AG08395 (cell line): ENCODE measurements around the gene MATK.
"Not testable (repeated sequence)": the region's sequence is repeated elsewhere in the genome, so short reads cannot be mapped to it uniquely, and the experiment has no call there.

Experiments
- DNase-seq: peaks from one replicate; pipeline ENCODE4 v3.0.0; 2012; ENCODE audit warnings: mixed read lengths, low spot score

Gene MATK

DNA sequence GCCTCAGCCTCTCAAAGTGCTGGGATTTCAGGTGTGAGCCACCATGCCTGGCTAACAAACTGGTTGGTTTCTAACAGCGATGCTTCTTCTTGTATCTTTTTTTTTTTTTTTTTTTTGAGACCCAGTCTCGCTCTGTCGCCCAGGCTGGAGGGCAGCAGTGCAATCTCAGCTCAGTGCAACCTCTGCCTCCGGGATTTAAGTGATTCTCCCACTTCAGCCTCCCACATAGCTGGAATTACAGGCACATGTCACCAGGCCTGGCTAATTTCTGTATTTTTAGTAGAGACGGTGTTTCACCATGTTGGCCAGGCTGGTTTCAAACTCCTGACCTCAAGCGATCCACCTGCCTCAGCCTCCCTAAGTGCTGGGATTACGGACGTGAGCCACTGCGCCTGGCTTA is 30.0 kb upstream of the MATK start:
- not testable (repeated sequence) for DNase-seq

GRCh38 chr19:3814648-3815047 is 28.5 kb upstream of the MATK start:
- no peak for DNase-seq

DNA sequence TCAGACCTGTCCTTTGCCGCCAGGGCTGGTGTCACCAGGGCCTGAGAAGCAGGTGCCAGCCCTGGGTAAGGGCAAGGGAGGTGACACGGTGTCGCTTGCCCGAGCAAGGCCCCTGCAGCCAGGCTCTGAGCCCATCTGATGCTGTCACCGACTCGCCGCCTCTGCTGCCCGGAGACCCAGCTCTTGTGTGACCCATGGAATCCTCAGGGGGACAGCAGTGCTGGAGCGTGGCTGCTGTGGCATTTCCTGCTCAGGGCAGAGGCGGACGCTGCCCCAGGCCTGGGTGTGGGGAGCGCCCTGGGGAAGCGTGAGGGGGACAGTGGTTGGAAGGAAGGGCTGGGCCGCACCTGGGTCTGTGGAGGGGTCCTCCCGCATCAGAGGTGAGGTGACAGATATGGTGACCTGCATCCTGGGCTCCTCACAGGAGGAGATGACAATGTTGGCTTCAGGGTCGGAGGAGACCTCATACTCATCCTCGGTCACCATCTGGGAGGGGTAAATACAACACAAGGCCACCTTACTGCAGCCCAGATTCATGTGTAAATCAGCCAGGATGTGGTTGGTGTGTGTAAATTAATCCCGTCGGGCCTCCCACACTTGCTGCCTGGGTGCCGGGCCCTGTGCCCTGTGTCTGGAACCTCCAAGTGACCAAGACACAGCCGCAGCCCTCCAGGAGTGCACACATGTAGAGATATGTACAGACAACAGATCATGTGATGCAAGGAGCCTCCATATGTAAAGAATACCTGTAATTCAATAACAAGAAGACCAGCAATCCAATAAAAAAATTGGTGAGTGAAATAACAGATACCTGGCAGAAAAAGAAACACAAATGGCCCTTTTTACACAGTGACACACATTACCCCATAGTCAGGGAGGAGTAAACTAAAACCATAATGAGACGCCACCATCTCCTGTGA is 27.6 kb upstream of the MATK start:
- DNase-seq, result no peak

DNA sequence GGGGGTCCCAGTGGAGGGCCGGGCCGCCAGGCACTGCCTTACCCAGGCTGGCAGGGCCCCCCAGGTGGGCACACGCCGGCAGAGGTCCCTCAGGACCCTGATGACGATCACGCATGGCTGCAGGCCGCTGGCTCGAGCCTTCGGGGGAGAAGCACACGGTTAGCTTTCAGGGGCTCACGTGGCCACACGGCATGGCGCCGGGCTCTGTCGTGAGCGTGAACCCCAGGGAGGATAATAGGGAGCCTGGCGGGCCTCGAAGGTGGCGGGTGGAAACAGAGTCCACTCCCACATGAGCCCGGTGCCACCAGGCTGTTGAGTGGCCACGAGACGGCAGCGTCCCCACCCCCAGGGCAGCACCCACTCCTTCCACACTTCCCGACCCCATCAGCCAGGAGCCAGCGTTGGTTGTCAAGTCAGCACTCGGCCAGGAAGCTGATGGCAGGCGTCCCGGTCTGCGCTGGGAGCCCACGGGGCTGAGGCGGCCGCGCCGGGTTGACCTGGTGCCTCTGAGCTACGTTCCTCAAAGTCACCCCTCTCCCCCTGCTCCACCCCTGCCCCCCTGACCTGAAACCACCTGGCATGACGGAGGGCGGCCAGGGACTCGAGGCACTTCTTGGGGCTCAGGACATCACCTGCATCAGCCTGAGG is 24.7 kb upstream of the MATK start:
- DNase-seq, result no peak

- no peak for DNase-seq
Observed at GRCh38 chr19:3809881-3810707, 23.9 kb upstream of the MATK start.

- no peak for DNase-seq
Observed at GRCh38 chr19:3808420-3809143, 22.4 kb upstream of the MATK start.

GRCh38 chr19:3807574-3808354 is 21.6 kb upstream of the MATK start:
- no peak for DNase-seq

DNA sequence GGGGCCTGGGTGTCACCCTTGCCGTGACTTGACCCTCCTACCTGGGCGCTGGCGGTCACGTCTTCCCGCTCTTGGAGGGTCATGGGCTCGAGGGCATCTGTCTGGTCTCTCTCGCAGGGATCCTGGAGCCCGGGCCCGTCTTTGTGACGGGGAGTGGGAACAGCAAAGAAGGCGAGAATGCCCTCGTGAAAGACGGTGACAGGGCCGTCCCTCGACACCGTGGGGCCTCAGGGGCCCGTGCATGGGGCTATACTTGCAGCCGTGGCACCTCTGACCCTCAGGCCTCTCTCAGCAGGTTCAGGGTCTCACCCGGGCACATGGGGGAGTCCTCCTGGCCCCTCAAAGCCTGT is 20.9 kb upstream of the MATK start:
- no peak for DNase-seq

DNA sequence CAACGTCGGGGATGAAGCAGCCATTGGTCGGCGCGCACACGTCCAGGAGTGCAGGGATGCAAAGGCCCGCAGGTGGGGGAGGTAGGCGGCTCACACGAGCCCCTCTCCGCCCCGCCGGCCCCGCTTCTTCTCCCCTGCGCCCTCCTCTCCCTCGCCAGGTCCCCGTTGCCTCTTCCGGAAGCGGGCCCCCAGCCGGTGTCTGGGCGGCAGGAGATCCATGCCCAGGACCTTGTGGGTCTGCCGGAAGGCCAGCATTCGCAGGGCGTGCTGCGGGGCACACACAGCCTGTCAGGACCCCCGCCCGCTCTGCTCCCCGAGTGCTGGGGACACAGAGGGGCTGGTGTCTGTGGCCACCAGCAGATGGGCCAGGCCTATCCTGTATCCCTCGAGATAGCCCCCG is 19.7 kb upstream of the MATK start:
- DNase-seq, result no peak

GRCh38 chr19:3804429-3804828 is 18.2 kb upstream of the MATK start:
- no peak for DNase-seq

GRCh38 chr19:3803986-3804385 is 17.8 kb upstream of the MATK start:
- no peak for DNase-seq

DNA sequence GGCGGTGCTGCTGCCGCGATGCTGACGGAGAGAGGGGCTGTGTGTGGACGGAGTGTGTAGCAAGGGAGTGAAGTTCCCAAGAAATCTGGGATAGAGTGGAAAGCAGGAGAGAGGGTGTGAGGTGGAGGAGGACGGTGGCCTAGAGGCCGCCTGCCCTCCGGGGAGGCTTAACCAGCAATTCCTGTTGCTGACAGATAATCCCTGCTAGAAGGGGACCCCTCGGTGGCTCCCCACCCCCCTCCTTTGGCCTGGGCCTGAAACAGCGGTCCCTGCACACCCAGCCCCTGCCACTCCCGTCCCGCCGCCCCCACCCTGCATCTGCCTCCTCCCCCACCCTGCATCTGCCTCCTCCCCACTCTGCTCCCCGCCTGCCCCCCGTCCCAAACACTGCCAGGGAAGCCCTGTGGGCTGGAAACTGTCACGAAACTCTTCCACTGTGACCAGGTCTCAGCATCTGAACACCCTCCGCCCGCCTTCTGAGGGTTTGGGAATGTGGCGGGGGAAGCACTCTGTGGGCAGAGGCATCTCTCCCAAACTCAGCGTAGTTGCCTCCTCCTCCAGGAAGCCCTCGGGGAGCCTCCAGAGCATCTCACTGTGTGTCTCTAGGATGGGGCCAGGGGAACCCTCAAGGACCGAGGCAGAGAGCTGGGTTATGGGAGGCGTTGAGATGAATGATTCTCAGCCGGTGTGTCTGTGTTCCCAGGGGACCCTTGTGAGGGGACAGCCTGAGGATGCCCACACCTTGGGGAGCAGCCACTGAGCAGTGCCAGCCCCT is 17.1 kb upstream of the MATK start:
- DNase-seq, result no peak

DNA sequence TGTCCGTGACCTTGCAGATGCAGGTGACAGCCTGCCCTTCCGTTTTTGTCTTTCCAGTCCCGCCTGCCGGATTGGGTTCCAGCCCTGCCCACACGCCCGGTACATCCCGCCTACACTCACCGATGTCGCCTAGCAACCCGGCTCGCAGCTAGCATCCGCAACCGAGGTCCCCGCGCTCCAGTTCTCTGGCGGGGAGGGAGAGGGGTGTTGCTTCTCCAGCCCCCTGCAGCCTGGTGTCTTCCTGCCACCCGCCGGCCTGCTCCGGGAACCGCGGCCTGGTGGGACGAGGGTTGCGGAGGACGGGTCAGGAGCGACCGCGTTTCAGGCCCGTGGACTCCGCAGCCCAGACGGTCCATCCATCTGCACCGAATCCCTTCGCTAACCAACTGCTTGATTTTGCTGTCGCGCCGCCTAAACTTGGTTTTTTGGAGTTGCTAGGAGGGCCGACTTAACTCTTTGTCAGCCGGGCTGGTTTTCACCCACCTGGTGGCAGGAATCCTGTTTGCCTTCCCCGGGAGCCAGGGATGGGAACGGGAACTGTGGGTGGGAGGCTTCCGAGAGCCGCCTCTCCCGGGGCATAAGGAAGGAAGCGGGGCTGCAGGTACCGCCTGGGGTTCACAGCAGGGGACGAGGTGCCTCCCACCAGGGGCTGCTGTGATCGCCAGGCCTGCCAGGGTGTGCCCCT is 15.4 kb upstream of the MATK start:
- DNase-seq, result peak; percentile 36

- no peak for DNase-seq
Observed at GRCh38 chr19:3800996-3801395, 14.8 kb upstream of the MATK start.

DNA sequence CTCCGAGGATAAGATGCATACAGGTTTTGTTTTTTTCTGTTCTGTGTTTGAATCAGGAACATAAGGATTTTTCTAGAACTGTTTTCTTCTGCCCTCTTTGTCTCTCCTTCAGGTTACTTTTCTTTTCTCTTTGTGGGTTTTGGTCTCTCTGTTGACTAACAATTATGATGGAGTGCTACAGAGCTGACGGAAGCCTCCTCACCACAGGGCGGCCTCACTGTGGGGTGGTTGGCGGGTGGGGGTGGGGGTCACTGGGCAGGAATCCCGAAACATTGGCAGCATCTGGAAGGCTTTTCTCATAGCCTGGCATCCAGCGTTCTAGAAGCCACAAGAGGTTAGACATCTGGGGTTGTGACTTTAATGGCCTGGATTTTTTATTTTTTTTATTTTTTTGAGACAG is 12.0 kb upstream of the MATK start:
- no peak for DNase-seq

GRCh38 chr19:3796358-3796757 is 10.2 kb upstream of the MATK start:
- DNase-seq, result no peak

GRCh38 chr19:3793799-3794198 is 7.6 kb upstream of the MATK start:
- no peak for DNase-seq

GRCh38 chr19:3792114-3792513 is 5.9 kb upstream of the MATK start:
- DNase-seq, result no peak

DNA sequence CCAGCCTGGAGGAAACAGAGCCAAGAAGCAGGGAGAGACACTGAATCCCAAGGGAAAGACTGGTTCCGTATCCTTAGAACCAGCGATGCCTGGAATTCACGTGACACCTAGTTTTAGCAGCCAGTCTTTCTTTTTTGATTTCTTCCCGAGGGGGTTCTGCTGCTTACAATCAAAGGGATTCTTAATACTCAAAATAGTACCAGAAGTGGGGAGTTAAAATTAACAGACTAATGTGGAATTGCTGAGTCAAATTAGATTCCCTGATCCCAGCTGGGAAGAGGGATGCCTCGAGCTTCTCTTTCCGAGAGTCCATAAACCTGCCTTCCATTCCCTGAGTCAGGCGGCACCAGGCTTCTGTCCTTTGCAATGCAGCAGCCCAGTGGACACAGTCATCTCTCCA is 4.8 kb upstream of the MATK start:
- no peak for DNase-seq

- no peak for DNase-seq
Observed at GRCh38 chr19:3790209-3790734, 4.1 kb upstream of the MATK start.
